Heart right ventricle (tissue), 16 donors: Measurements from ENCODE around the gene ECI1. TPM values are rescaled to one million over a fixed set of nuclear protein-coding genes. Genes with fewer than 3 reads are reported as not detected.

ENCODE experiments used
- ATAC-seq, 8 donors: fragments of 200-7000 bp; cut with Tn5 transposase; one replicate each; pipeline ENCODE4 v1.9.1; 2020; ENCODE audit warnings: mild to moderate bottlenecking in 8 of 8, moderate library complexity in 8 of 8, moderate number of reproducible peaks in 1 of 8
- DNase-seq, 2 donors: peaks; one replicate each; pipeline ENCODE4 v3.0.0-alpha.2; 2020
- H3K27ac ChIP-seq, 10 donors: fragments of 200-600 bp; sonication (generic) in 2 of 10; one replicate each; pipeline versions ENCODE4 v1.5.0 to v1.8.0; 2020 to 2022; ENCODE audit warnings: mild to moderate bottlenecking in 3 of 10
- H3K27me3 ChIP-seq, 7 donors: fragments of 200-600 bp; one replicate each; pipeline ENCODE4 v1.8.0; 2021 to 2022; ENCODE audit warnings: mild to moderate bottlenecking in 2 of 7
- H3K36me3 ChIP-seq, 9 donors: fragments of 200-600 bp; sonication (generic) in 1 of 9; one replicate each; pipeline versions ENCODE4 v1.5.0 to v1.8.0; 2020 to 2022; ENCODE audit warnings: mild to moderate bottlenecking in 2 of 9
- H3K4me1 ChIP-seq, 9 donors: fragments of 200-600 bp; sonication (generic) in 1 of 9; one replicate each; pipeline versions ENCODE4 v1.5.0 to v1.8.0; 2020 to 2022; ENCODE audit warnings: mild to moderate bottlenecking in 4 of 9
- H3K4me3 ChIP-seq, 10 donors: fragments of 200-600 bp; sonication (generic) in 2 of 10; one replicate each; pipeline versions ENCODE4 v1.5.0 to v1.8.0; 2020 to 2022; ENCODE audit warnings: mild to moderate bottlenecking in 7 of 10, moderate library complexity in 2 of 10
- H3K9me3 ChIP-seq, 11 donors: fragments of 200-600 bp in 10 of 11; sonication (generic) in 2 of 11; one replicate each; pipeline versions ENCODE4 v1.5.0 to v1.8.0; 2013 to 2022; ENCODE audit warnings: mild to moderate bottlenecking in 2 of 11, control low read depth in 1 of 11, moderate library complexity in 1 of 11
- CTCF ChIP-seq, 9 donors: fragments of 200-600 bp; sonication (generic) in 2 of 9; IDR thresholded peaks; one replicate each; pipeline versions ENCODE4 v1.5.0 to v1.8.0; 2021 to 2022; ENCODE audit warnings: antibody characterized with exemption in 9 of 9, mild to moderate bottlenecking in 5 of 9, moderate library complexity in 1 of 9
- WGBS, 2 donors: extraction: QIAGEN DNeasy Blood & Tissue Kit; methylation state at CpG; one replicate each; pipeline ENCODE4 v1.1.7; 2013; ENCODE audit warnings: inconsistent platforms in 1 of 2; 5-methylcytosine and 5-hydroxymethylcytosine counted together
- intact Hi-C, 10 donors: fragments of 100-400 bp; cut with DNase I; formaldehyde crosslinking; loops; one replicate each; pipeline versions ENCODE4 v1.11.1 to v1.14.2; 2022
- polyA plus RNA-seq, 2 donors: library from polyadenylated mRNA; stranded (reverse); fragments of 200-250 nt; gene quantifications; one replicate each; pipeline ENCODE4 v1.2.3, GENCODE V29; 2013
- total RNA-seq, 10 donors: library from RNA; stranded (reverse); fragmentation: NEBNext Ultra II Directional in 3 of 10; extraction: Animal tissue kit (Norgen Biotek cat#: 25700) in 3 of 10; gene quantifications; one replicate each; pipeline versions ENCODE4 v1.2.1 to v1.2.4, GENCODE V29; 2021 to 2023
- donor health status: Arrhythmogenic right ventricular cardiomyopathy.
- donor health status: ischemic (EF 13 %, LVEDD 7.1; RV severe dilation, severe dysfunction).
- donor health status: healthy with polysubstance abuse.
- donor health status: DM: no; HTN: yes; CAD: no.
- donor health status: DM: no; HTN: no; CAD: no.
- donor health status: ischemic (EF 25% LVEDD 6.9; RV normal size, moderate dysfunction).
- donor health status: ischemic (EF 25% LVEDD 5.7; RV mildly dilated, moderate dysfunction).
- donor health status: healthy.
- donor health status: DM: yes; HTN: yes; CAD: no.
- donor health status: Ischemic cardiomyopathy.
- donor health status: ischemic (EF 35%, LVEDD 5.7; RV mildly dilated, moderate dysfunction).
- donor health status: nonischemic (EF 11% LVEDD 7.7; RV severe dilation, severe dysfunction).
- donor health status: DM: yes; HTN: yes; CAD: no.
- donor health status: PGD.
- donor health status: ischemic (EF 29% LVEDD 5.4; RV normal size, mild dysfunction).
- donor health status: nonischemic (EF 23%, LVEDD 6.1; RV moderate dilation, normal function).

ECI1 gene
- total and polyA plus RNA-seq, 12 donors, result 118 to 491 (median 155) TPM

GRCh38 chr16:2295056-2295798 lies 43.8 kb upstream of the ECI1 start:
- ATAC-seq (no peak), DNase-seq (no peak)
- intact Hi-C loops, result no loop called here
- Histone ChIP-seq H3K4me1 (peaks cover 0 to 4% (median 0%) of the 10 kb centered on the region in 9 donors), H3K4me3 (no peak overlapping the region), H3K27ac (no peak overlapping the region), H3K36me3 (peaks cover 0 to 71% (median 8%) of the 10 kb centered on the region in 9 donors), H3K9me3 (no peaks in the 10 kb centered on the region), H3K27me3 (no peaks in the 10 kb centered on the region)
- no peak for TF ChIP-seq CTCF (IDR thresholded peaks at IDR 0.05)
- 91 to 94% methylated on average over 21 of the region's 21 CpGs for WGBS, 2 donors

- no peak overlapping the region for H3K4me3 ChIP-seq
- TF ChIP-seq CTCF (IDR thresholded peaks at IDR 0.05), result no peak
- WGBS, 2 donors, result 92 to 94% methylated on average over 9 of the region's 9 CpGs
- H3K4me1 ChIP-seq, result peaks cover 0 to 4% (median 0%) of the 10 kb centered on the region in 9 donors
- no peaks in the 10 kb centered on the region for H3K9me3 ChIP-seq
- intact Hi-C loops, result no loop called here
- no peak for ATAC-seq
- H3K36me3 ChIP-seq, result peaks cover 0 to 78% (median 8%) of the 10 kb centered on the region in 9 donors
- H3K27me3 ChIP-seq, result no peaks in the 10 kb centered on the region
- DNase-seq, result no peak
- no peak overlapping the region for H3K27ac ChIP-seq
These were observed 40.8 kb upstream of the ECI1 start for GRCh38 chr16:2292221-2292620.

- Histone ChIP-seq H3K36me3 (peaks cover 0 to 87% (median 9%) of the 10 kb centered on the region in 9 donors), H3K4me3 (no peak overlapping the region)
- WGBS, 2 donors, result 93 to 94% methylated on average over 23 of the region's 23 CpGs
These were observed 37.9 kb upstream of the ECI1 start for GRCh38 chr16:2289282-2289681.

GRCh38 chr16:2288726-2289125 lies 37.3 kb upstream of the ECI1 start:
- Histone ChIP-seq H3K27ac (no peak overlapping the region), H3K4me3 (no peak overlapping the region), H3K27me3 (no peaks in the 10 kb centered on the region), H3K9me3 (no peaks in the 10 kb centered on the region), H3K4me1 (no peaks in the 10 kb centered on the region), H3K36me3 (peaks cover 0 to 89% (median 8%) of the 10 kb centered on the region in 9 donors)
- ATAC-seq (no peak), DNase-seq (no peak)
- no peak for TF ChIP-seq CTCF (IDR thresholded peaks at IDR 0.05)
- intact Hi-C loops, result no loop called here
- WGBS, 2 donors, result 73 to 87% methylated on average over 8 of the region's 8 CpGs

More at GRCh38 chr16:2289282-2289681, 37.9 kb upstream of the ECI1 start:
- ATAC-seq (no peak), DNase-seq (no peak)
- TF ChIP-seq CTCF (IDR thresholded peaks at IDR 0.05), result no peak
- intact Hi-C loops, result no loop called here
- Histone ChIP-seq H3K27ac (no peak overlapping the region), H3K27me3 (no peaks in the 10 kb centered on the region), H3K4me1 (no peaks in the 10 kb centered on the region), H3K9me3 (no peaks in the 10 kb centered on the region)
